Bronchial epithelial cell (primary cell): ENCODE data around the gene PSD2. TPM values are rescaled to one million over a fixed set of nuclear protein-coding genes. Genes with fewer than 3 reads are reported as not detected.
A peak's percentile ranks its signal among the peaks of the same experiment; 100 is the strongest.

ENCODE experiments used
- DNase-seq: peaks from one replicate; pipeline ENCODE4 v3.0.0-alpha.2; 2010; ENCODE audit warnings: low read depth
- FAIRE-seq: peaks from 2 replicates; lab custom pipeline; 2011; peaks lifted over from hg19 to GRCh38; lab: Jason Lieb, UNC
- H3K27me3 ChIP-seq: 2 replicates; pipeline ENCODE4 v1.5.1; 2011; ENCODE audit warnings: low read length; ENCODE audit not compliant: control insufficient read depth, insufficient read depth
- H3K36me3 ChIP-seq: 2 replicates; pipeline ENCODE4 v1.5.1; 2011; ENCODE audit warnings: low read length; ENCODE audit not compliant: control insufficient read depth, insufficient read depth
- H3K4me3 ChIP-seq: 2 replicates; pipeline ENCODE4 v1.5.1; 2011; ENCODE audit warnings: mild to moderate bottlenecking, low read depth, low read length, control low read depth
- total RNA-seq: library from RNA; depleted of rRNA; stranded (reverse); fragments of >200 nt; gene quantifications from 2 replicates; pipeline ENCODE4 v1.2.1, GENCODE V29; 2014
- TF ChIP-seq, protein P1 (sequence below): IDR thresholded peaks from 2 replicates; pipeline ENCODE4 v1.5.1; 2011; ENCODE audit warnings: mild to moderate bottlenecking, moderate library complexity, low read length, control low read depth, inconsistent platforms; ENCODE audit not compliant: insufficient read depth, severe bottlenecking

Gene PSD2
- total RNA-seq, 1 donor from 2014 or later, result under 0.01 TPM

DNA sequence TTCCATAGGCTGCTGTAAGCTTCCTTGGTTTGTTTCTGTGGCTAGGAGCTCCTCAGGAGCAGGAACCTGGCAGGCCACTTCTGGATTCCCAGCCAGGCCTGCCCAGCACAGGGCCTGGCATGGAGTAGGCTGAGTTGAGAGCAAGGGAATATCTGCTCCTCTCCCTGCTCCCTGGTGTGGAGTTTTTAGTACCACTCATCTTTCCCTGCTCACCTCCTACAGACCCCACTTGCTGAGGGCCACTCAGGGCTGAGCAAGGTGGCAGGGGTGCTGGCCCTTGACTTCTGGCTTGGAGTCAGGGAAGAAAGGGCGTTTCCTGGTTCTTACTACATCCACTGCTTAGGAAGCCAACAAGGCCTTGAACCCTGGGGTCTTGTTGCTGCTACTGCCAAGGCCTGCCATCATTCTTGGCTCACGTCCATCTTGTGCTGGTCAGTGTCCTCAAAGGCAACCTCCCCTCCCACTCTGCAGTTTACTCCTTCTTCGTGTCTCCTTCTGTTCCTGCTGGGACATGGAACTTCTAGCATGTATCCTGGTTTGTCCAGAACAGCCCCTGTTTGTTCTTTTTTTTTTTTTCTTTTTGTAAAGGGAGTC, 54.9 kb downstream of the PSD2 start:
- TF ChIP-seq, protein P1, sequence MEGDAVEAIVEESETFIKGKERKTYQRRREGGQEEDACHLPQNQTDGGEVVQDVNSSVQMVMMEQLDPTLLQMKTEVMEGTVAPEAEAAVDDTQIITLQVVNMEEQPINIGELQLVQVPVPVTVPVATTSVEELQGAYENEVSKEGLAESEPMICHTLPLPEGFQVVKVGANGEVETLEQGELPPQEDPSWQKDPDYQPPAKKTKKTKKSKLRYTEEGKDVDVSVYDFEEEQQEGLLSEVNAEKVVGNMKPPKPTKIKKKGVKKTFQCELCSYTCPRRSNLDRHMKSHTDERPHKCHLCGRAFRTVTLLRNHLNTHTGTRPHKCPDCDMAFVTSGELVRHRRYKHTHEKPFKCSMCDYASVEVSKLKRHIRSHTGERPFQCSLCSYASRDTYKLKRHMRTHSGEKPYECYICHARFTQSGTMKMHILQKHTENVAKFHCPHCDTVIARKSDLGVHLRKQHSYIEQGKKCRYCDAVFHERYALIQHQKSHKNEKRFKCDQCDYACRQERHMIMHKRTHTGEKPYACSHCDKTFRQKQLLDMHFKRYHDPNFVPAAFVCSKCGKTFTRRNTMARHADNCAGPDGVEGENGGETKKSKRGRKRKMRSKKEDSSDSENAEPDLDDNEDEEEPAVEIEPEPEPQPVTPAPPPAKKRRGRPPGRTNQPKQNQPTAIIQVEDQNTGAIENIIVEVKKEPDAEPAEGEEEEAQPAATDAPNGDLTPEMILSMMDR, result no peak
- FAIRE-seq, result no peak
- H3K36me3 ChIP-seq, result no peaks in the 10 kb centered on the region
- no peak for DNase-seq
- peaks cover 2% of the 10 kb centered on the region for H3K27me3 ChIP-seq
- no peak overlapping the region for H3K4me3 ChIP-seq

DNA sequence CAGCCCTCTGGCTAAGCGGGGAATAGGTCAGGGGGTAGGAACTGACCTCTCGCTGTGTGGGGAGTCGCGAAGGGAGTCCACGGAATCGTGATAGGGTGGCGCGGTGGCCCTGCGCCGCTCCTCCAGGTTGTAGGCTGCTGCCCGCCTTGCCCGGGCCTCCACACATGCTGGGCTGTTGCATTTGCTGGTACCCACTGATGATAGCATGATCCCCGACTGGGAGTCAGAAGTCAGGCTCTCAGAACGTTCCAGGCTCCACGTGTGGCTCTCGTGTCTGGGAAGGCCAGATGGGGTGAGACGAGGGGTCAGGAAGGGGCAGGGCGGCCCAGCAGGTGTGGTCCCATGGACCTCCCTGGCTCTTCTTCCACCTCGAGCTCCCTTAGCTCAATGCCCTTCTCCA, 56.0 kb downstream of the PSD2 start:
- FAIRE-seq, result no peak
- H3K27me3 ChIP-seq, result peaks cover 2% of the 10 kb centered on the region
- TF ChIP-seq, protein P1, result no peak
- DNase-seq, result no peak
- H3K36me3 ChIP-seq, result no peaks in the 10 kb centered on the region
- no peak overlapping the region for H3K4me3 ChIP-seq

DNA sequence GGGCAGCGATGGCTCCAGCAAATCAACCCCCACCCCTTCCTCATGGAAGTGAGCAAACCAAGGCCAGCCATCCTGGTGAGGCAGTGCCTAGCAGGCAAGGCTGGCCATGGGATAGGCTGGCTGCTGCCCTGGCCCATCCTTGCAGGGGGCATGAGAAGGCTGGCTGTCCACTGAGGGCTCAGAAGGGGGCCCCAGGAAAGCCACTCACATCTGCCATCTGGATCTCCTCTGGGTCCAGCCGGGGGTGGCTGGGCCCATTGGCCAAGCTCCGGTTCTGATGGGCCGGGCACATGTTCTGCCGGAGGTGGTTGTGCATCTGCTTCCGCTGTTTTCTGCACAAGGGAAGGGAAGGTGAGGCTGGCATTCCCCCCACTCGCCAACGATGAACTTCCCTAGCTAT, 57.1 kb downstream of the PSD2 start:
- TF ChIP-seq, protein P1, result no peak
- no peak overlapping the region for H3K4me3 ChIP-seq
- no peaks in the 10 kb centered on the region for H3K36me3 ChIP-seq
- DNase-seq, result no peak
- FAIRE-seq, result no peak
- peaks cover 7% of the 10 kb centered on the region for H3K27me3 ChIP-seq

DNA sequence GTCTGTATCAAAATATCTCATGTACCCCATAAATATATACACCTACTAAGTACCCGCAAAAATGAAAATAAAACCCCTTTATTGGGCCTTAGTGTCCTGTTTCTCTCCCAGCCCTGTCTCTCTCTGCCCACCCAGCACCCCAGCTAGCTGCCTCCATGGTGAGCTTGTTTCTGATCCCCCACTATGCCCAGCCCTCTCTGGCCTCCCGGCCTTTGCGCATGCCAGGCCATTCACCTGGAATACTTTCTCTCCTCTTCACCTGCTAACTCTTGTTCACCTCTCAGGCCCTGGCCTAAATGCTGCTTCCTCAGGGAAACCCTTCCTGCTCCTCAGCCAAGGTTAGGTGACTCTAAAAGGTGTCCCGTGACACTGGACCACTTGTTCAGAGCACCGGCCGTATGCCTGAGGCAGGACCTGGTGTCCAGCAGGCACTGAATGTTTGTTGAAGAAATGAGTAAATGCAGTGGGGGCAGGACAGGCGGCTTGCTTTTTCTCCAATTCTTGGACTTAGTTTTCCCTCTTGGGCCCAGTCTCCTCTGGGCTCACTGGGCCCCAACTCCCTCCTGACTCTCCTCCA, 58.5 kb downstream of the PSD2 start:
- TF ChIP-seq, protein P1, result no peak
- Histone ChIP-seq H3K27me3 (peaks cover 7% of the 10 kb centered on the region), H3K36me3 (no peaks in the 10 kb centered on the region), H3K4me3 (no peak overlapping the region)
- FAIRE-seq (no peak), DNase-seq (no peak)

DNA sequence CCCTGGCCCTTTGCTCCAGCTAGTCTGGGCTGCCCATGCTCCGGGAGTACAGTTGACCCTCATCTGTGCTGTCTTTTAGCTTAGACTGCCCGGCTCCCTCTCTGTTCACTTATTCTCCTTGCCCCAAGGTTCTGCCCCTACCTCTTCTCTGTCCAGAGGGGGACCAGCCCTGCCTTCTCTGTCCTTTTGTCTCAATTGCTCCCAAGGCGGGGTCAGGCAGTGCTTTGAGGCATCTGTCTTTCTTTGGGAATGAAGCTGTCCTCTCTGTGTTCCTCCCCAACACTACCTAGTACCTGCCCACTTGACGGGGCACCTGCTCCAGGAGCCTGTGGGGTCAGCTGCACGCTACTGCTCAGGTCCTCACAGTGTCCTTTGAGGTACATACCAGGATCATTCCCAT, 59.3 kb downstream of the PSD2 start:
- DNase-seq (no peak), FAIRE-seq (no peak)
- TF ChIP-seq, protein P1, result no peak
- Histone ChIP-seq H3K4me3 (no peak overlapping the region), H3K36me3 (no peaks in the 10 kb centered on the region), H3K27me3 (peaks cover 7% of the 10 kb centered on the region)

DNA sequence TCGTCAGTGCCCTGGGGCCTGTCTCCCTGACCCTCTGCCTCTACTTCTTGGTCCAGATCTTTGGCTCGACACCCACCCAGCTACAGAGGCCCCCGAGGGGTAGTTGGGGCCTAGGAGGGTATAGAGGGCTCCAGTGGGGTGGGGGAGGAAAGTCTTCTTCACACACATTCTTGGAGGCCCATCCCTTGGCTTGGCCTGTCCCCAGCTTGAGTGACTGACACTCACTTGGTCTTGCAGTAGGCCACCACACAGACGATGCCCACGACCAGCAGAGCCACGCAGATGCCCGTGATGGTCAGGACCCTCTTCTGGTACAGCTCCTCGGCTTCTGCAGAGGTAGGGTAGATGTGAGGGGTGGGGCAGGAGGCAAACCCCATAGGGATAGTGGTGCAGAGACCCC, 59.8 kb downstream of the PSD2 start:
- no peak overlapping the region for H3K4me3 ChIP-seq
- no peaks in the 10 kb centered on the region for H3K36me3 ChIP-seq
- H3K27me3 ChIP-seq, result peaks cover 7% of the 10 kb centered on the region
- TF ChIP-seq, protein P1, result no peak
- FAIRE-seq, result peak; percentile 73
- DNase-seq, result no peak
